NCI-H774 (cell line): ENCODE data around the gene PALD1.
"Not testable (repeated sequence)": the region's sequence is repeated elsewhere in the genome, so short reads cannot be mapped to it uniquely, and the experiment has no call there.

Experiments
- DNase-seq: peaks from one replicate; lab custom pipeline; 2025; lab: John Stamatoyannopoulos, UW

PALD1 gene

DNA sequence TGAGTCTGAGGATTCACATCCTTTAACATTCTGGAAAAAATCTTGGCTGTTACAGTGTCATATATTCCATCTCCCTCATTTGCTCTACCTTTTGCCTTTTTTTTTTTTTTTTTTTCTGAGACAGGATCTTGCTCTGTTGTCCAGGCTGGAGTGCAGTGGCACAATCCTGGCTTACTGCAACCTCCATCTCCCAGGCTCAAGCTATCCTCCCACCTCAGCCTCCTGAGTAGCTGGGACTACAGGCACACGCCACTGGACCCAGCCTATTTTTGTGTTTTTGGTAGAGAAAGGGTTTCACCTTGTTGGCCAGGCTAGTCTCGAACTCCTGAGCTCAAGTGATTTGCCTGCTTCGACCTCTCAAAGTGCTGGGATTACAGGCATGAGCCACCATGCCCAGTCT, 135.8 kb downstream of the PALD1 start:
- DNase-seq = not testable (repeated sequence)

- DNase-seq = no peak
Measured at GRCh38 chr10:70615211-70615610, 136.6 kb downstream of the PALD1 start.

GRCh38 chr10:70615784-70616522, 137.4 kb downstream of the PALD1 start:
- DNase-seq = no peak

DNA sequence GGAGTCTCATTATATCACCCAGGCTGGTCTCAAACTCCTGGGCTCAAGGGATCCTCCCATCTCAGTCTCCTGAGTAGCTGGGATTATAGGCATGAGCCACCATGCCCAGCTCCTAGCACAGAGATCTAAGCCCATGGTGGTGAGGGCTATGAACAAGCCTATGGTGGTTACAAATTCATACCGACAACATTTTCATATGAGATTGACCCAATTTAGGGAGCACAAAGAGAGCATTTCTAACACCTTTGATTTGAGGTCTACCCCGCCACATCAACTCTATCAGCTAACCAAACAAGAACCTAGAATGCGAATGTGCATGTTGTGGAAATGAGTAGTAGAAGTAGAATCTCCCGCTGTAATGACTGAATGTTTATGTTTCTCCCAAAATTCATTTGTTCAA, 138.2 kb downstream of the PALD1 start:
- DNase-seq = no peak
